ENCODE results near the gene PNMA1.

PNMA1 gene, protein sequence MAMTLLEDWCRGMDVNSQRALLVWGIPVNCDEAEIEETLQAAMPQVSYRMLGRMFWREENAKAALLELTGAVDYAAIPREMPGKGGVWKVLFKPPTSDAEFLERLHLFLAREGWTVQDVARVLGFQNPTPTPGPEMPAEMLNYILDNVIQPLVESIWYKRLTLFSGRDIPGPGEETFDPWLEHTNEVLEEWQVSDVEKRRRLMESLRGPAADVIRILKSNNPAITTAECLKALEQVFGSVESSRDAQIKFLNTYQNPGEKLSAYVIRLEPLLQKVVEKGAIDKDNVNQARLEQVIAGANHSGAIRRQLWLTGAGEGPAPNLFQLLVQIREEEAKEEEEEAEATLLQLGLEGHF

DNA sequence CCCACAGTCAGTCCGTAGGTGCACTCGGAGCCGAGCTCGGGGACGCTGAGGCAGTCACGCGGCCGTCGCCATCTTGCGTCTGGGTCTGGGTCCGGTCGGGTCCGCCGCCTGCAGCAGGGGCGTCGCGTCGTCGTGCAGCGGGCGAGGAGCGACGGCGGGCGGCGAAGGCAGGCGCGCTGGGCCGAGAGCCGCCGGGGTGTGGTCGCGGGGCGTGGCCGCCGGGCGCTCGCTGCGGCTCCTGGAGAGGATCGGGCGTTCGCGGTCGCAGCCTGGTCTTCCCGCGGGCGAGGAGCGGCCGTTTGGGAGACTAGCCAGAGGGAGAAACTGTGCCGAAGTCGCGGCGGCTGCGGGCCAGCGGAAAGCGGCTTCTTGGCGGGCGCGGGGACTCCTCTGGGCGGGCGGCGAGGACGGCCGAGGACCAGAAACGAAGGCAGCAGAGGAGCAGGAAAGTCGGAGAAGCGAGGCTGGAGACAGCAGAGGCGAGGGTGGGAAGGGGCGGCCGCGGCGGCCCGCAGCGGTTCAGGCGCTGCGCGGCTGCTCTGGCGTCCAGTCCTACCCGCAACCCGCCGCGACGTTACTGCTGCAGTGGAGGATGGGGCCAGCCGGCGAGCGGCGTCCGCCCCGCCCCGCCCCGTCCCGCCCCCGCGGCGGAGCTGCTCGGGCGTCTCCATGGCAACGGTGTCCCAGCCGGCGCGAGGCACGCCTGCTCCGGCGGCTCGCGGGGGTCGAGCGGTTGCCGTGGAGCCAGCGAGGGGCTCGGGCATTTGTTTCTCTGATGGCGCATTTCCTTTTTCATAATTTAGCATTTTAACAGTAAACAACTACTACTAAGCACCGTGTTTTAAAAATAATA, at the start of gene PNMA1:
Gene PNMA1, minus strand, starts transcription at position 582 of the 853 bp plus-strand sequence. CDS start 745 bp downstream, outside the sequence.
- DNase-seq (ENCODE audit: low read depth): peak; percentile 82

DNA sequence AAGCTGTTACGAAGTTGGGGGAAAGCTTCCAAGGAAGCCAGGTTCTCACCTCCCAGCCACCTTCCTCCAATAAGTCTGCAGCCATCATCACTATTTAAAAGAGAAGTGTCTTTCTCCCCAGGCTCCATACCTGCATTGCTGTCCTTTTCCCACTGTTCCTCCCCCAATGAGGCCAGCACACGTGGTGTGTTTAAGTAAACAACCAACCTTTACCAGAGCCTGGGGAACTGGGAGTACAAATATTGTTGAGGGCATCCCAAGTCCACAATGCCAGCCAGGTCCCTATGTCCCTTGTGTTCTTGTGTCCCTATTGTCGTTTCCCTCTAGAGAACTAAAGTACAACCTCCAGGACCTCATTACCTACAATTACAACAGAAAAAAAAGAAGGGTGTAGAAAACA, 49.2 kb upstream of the PNMA1 start:
- no peak for DNase-seq (ENCODE audit: low read depth)

DNA sequence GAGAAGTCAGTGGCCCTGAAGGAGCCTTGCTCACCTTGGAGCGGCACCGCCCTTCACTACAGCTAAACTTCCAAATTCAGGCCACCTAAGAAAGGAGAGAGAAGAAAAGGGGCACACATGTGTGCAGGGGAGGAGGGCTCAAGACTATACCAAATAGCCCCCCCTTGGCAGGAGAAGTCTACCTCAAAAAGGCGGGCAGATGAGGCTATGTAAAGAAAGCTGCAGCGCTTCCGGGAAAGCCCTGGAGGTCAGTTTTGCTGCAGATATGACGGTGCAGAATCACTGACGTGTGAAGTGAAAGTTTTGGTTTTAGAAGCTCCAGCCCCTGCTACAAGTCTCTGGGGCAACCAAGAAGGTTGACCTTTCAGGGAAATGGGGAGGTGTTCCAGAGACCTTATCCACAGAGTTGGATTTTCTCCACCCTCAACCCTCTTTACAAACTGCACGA, 48.2 kb upstream of the PNMA1 start:
- no peak for DNase-seq (ENCODE audit: low read depth)

DNA sequence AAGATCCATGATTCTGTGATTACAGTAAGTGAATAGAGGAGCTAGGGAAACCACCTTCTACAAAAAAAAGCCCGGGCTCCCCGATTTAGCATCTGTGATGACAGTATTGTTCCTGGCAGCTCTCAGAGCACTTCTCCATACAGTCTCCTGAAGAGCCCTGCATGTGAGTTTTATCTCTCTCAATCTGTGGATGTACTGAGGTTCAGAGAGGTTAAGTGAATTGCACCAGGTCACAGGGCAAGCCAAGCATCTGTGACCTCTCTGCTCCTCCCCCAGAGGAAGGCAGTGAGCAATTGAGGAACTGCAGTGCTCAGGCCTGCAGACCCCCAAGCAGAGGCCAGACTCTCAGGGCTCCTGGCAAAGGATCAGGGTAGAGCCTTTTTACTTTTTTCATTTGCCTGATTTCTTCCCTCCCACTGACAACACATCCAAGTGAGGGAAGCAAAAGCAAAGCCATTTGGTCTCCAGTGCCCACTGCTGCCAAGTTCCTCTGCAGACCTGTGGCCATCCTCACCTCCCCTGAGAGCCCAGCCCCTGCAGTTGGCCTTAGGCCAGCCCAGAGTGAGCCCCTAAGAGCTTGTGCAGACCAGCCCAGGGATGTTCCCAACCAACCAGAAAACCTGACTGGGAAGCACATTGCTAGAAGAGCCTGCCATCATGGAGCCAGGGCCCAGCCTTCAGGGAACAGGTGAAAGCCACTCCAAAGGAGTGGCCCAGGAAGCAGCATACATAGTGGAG, 47.6 kb upstream of the PNMA1 start:
- no peak for DNase-seq (ENCODE audit: low read depth)

DNA sequence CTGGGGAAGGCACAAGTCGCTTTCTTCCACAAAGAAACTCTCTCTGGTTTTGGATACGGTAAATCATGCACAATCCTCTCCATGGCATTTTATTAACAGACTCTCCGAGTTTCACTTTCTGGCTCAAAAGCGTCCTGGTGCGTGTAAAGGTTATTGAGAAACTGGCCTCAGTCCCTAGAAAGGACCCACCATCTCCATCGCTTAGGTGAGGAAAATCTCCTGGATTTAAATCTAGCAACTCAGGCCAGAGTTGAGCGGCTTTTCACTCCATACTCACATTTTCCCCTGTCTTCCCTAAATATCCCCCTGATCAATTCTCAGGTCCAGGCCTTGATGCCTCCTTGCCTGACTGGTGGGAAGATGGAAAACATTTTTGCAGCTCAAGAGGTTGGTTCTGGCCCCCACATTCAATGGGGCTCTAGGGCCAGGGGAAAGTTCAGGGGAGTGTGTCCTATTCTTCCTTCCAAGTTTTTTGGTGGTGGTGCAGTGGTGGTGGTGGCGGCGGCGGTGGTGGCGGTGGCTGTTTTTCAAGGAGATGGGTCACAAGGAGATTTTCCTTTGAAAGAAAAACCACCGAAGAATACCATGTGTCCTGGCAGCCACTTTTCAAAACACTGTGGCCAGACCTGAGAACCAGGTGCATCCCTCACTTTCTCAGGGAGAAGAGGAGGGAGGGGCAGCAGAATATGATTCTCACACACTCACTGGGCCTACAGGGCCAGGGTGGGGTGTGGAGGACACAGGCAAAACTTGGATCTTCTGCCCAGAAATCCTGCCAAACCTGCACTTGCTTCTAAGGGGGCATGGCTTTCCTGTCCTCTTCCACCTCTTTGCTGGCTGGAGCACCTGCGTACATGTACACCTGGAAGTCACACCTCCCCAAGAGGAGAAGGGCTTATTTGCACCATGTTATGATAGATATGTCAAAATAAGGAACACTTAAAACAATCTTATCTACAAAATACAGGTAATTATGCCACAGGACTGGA, 46.7 kb upstream of the PNMA1 start:
- DNase-seq (ENCODE audit: low read depth): no peak

DNA sequence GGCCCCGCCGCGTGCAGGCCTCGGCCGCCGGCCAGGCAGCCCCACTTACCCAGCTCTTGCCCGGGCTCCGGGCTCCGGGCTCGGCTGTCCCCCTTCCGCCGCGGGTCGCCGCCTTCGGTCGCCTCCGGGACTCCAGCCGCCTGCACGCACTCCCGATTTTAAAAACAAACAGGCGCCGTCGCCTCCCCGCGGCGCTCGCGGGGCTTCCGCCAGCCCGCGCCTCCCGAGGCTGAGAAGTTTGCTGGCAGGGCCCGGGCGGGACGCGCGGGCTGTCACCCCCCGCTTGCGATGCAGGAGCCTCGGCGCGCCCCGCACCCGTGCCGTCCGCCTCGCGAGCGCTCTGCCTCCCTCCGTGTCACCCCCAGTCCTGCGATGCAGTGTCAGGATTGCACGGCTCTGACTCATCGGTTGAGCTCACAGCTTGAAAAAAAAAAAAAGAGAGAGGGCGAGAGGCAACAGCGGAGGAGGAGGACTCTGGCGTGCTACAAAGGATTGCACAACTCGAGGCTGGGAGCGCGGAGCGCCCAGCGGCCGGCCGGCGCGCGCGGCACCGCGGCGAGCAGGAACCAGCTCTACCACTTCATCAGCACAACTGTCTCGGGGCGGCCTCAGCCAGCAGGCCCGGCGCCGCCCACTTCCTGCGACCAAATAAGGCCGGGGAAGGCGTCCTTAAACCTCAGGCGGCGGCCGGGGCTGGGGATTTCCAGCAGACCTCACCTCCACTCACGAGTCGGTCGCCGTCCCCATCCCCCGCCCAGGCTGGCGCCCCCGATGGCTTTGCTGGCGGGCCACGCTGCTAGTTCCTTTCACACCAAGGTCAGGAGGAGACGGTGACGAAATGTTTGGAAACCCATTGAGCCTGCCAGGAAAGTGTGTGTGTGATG, 45.8 kb upstream of the PNMA1 start:
- peak; percentile 93 for DNase-seq (ENCODE audit: low read depth)

DNA sequence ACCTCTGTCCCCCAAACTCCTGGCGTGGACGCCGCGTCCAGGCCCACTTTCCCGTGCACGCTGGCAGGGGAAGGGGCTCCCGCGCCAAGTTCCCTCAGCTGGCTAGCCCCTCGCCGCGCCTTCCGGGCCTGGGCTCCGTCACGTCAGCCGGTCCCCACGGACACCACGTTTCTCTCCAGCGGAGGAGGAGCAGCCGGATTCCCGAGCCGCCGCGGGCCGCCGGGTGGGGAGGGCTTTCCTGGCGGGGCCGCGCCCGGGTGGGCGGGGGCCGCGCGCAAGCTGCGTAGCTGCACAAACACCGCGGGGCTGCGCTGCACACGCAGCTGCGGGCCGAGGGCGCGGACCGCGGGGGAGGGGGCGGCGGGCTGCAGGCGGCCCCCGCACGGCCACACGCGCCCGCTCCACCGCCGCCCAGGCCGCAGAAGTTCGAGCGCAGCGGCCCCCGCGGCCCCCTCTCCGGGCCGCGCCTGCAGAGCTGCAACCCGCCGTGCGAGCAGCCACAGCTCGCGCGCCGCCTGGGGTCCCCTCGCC, 45.1 kb upstream of the PNMA1 start:
- DNase-seq (ENCODE audit: low read depth): no peak

DNA sequence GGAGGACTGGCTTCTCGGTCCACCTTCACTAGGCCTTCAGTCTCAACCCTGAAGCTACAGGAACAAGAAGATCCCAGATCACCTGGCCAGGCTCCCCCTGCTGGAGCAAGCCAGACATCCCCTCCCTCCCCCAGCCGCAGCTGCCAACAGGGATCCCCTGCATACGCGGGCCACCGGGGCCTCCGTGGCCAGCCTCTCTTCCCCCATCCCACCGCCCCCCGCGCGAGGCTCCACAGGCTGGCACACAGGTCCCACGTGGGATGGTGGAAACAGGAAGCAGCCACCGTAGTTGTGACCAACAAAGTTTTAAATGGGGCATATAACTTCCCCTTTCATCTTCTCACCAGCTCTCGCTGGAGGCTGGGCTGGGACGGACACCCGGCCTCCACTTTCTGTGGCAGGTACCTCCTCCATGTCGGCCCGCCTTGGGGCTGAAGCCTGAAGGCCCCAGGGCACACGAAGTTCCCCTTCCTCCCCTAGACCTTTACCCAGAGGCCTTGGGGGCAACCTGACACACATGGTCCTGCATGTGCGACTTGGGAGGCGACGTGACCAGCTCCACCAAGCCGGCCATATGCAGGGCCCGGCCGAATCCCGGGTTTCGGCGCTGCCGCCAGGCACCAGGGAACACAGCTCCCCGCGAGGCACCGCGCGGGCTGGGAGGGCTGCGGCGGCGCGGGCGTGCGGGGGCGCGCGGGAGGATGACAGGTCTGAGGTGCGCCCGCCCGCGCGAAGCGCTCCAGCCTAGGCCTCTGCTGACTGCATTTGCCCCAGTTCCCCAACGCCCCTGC, 44.4 kb upstream of the PNMA1 start:
- no peak for DNase-seq (ENCODE audit: low read depth)

DNA sequence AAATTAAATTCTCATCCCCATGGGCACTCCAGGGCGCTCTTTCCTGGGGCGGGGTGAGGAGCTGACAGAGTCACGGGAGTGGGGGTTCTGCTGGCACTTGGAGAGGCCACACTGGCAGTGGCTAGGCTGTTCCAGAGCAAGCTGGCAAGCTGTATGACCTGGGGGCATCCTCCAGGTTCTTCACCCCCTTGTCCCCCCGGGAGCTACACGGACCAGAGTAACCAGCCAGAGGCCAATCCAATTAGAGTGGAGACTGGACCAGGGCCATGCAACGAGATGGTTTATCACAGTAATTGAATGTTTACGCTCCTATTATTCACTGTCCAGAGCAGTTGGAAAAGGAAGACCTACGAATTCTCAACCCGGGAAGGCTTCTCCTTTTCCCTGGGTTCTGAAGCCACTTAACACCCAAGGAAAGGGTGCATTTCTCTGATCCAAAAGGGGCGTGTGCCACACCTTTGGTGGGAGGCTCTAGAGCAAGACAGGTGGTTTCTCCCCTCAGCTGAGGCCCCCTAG, 43.8 kb upstream of the PNMA1 start:
- no peak for DNase-seq (ENCODE audit: low read depth)

DNA sequence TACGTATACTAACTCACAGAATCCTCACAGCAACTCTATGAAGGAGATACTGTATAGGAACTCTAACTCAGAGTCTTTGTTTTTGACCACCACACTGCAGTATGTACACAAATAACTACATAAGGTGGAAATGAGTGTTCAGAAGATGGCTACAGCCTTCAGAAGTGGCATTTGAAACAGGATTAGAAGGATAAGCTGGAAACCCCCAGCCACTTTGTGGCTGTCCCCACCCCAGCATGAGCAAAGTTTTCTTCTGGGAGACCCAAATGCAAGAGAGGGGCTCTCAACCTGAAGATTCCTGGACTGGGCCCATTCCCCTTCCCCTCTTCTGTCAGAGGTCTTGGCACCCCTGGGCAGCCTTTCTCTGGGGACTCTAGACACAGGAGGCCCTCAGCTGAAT, 43.2 kb upstream of the PNMA1 start:
- DNase-seq (ENCODE audit: low read depth): no peak

DNA sequence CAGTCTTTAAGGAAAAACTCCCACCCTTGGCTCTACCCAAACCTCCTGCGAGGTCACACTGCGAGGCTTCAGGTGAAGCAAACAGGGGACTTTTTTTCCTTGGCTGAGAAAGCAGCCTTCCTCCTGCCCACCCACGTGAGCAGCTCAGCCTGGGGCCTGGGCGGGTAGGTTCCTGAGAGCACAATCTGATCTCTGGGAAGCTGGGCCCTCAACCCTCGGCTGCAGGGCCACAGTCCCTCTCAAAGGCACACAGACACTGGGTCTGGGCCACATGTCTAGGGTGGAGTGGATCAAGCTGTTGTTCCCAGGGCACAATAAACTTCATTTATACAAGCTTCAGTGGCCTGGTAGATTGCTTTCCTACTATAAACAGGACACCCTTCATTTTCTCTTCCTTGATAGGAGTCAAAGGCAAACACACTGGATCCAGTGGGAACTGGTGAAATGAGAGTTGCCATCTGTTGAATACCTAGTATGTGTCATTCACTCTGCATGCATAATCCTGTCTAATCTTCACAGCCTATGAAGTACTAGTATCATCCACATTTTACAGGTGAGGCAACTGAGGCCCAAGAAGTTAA, 41.3 kb upstream of the PNMA1 start:
- no peak for DNase-seq (ENCODE audit: low read depth)

DNA sequence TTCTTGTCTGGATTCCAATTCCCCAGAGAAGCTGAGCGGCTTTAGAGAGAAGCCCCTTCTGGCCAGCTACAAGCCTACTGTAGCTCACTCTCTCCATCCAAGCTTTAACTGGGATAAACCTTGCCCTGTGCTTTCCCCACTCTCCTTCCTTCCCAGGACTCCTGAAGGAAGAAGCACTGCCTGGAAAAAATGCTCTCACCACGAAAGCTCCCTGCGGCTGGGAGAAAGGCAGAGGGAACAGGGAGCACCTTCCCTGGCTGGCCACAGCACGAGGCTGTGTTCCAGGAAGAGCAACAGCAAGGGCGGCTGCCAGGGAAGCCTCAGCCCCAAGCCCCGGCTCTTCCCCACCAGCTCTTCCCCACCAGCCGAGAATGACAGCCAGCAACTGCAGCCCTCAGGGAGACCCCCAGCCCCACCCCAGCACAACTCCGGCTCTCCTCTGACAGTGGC, 40.8 kb upstream of the PNMA1 start:
- DNase-seq (ENCODE audit: low read depth): no peak

DNA sequence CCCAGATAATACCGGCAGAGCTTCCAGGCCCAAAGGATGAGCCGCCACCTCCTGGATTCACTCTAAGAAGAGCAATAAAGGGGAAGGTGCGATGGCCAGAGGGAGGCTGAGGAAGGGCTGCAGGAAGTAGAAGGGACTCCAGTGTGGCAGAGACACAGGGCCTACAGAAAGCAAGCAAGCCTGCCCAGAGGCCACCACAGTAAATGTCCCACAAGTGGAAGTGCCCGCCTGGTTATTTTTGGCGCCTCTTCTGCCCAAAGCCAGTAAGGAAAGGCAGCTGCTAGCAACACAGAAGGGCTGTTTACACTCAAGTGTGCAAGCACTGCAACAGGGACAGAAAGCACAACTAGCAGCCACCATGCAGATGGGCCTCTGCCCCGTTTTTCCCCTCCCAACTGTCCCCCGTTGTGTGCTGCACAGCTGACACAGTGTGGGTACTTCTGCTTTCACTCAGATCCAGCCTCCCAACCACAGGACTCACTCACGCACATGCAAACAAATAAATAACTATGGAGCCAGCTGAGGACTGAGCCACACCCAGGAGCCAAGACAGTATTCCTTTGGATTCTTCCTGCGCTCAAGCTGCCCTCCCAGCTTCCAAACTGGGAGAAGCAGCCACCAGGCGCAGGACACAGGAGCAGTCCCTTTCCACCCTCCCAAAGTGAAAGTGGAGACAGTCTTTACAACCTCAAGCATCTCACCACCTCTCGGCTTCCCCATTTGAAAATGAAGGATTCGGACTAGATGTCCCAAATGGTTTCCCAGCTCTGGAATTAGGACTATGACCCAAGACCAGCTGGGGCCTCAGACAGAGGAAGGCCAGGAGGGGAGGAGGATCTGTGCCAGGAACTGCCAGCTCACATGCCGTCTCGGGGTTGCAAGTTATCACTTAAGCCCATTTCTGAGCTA, 40.0 kb upstream of the PNMA1 start:
- no peak for DNase-seq (ENCODE audit: low read depth)

DNA sequence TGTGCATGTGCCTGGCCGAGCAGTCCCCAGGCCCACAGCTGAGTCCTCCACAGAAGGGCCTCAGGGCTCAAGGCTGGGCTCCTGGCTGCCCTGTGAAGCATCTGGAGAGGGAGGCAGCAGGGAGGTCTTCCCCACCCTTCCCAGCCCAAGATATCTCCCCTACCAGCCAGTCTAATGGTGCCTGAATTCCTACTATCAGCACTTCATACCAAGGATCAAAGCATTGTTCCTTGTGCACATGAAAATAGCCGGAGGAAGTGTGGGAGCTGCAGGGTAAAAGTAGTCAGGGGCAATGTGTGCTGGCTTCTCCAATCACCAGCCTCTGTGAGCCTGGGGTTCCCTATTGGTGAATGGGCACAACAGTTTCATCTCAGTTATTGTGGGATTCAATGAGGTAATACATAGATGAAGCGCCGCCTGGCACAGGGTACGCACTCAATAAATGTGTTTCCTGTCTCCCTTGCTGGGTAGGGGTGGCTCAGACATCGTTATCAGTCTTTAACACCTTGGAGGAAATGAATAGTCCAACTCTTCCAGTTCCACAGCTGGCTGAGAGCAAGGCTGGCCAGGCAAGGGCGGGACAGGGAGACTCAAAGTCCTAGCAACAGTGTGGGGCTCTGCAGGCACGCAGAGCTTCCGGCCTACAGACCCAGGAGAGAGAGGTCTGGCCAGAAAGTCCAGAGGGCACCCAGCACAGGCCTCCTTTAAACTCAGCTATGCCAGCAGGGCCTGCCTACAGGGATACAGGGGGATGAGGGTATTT, 39.1 kb upstream of the PNMA1 start:
- no peak for DNase-seq (ENCODE audit: low read depth)

DNA sequence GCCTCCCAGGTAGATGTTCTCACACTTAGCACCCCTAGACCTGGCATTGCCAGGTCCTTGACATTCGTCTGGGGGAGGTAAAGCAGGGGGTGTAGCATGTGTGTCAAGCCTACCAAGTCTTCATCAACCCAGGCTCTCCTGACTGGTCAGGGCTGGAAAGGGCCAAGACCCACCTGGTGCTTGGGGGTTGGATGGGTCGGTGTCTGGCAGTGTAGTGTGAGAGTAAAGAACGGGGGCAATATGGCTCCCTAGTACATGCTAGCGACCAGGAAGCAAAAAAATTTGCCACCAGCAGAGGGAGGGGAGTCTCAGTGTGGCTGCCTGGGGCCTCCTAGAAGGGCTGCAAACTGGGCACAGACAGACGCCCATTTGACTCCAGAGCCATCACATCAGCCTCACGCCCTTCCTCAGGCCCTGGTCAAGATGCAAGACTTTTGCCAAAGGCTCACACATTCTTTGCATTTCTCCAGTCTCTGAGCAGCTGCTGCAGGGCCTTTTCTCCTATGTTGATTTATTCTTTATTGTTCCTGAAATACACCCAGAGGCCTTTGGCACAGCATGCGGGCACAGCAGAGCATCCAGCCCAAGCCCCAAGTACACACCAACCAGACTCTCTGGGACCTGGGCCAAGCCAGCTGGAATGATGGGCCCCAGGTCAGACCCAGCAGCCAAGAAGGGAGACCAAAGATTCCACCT, 38.3 kb upstream of the PNMA1 start:
- no peak for DNase-seq (ENCODE audit: low read depth)

DNA sequence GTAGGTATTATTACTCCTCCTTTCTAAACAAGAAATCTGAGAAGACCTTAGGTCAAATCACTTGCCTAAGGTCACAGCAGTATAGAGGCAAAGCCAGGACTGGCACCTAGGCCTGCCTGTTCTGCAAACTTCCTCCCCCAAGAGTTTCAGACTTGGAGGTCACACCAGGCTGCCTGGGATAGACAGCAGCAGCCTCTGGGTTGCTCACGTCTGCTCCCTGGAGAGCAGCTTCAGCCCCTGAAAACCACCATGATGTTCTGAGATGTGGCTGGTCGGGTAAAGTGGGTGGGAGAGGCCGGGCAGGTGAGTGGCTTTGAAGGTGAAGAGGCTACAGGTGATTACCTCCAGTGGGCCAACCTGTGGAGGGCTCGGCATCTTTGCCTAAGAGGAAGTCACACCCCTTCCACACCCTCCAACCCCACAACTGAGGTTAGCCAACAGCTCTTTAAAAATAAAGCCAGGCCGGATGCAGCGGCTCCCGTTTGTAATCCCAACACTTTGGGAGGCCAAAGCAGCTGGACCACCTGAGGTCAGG, 37.0 kb upstream of the PNMA1 start:
- DNase-seq (ENCODE audit: low read depth): no peak
